Measurements from ENCODE around the gene GPR137B. TPM values are rescaled to one million over a fixed set of nuclear protein-coding genes. Genes with fewer than 3 reads are reported as not detected.
A peak's percentile ranks its signal among the peaks of the same experiment; 100 is the strongest.

Gene GPR137B
- total and polyA plus RNA-seq, 7 donors: 0.60 to 1.9 (median 1.5) TPM

DNA sequence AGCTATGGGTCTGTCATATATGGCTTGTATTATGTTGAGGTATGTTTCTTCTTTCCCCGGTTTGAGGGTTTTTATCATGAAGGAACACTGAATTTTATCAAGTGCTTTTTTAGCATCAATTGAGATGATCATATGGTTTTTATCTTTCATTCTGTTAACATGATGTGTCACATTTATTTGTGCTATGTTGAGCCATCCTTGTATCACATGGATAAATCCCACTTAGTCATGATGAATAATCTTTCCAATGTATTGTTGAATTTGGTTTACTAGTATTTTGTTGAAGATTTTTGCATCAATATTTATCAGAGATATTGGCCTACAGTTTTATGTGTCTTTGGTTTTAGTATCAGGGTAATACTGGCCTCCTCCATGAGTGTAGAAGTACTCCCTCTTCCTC lies 61.7 kb downstream of the GPR137B start:
- H3K27ac ChIP-seq: no peak overlapping the region
- TF ChIP-seq, protein P1, sequence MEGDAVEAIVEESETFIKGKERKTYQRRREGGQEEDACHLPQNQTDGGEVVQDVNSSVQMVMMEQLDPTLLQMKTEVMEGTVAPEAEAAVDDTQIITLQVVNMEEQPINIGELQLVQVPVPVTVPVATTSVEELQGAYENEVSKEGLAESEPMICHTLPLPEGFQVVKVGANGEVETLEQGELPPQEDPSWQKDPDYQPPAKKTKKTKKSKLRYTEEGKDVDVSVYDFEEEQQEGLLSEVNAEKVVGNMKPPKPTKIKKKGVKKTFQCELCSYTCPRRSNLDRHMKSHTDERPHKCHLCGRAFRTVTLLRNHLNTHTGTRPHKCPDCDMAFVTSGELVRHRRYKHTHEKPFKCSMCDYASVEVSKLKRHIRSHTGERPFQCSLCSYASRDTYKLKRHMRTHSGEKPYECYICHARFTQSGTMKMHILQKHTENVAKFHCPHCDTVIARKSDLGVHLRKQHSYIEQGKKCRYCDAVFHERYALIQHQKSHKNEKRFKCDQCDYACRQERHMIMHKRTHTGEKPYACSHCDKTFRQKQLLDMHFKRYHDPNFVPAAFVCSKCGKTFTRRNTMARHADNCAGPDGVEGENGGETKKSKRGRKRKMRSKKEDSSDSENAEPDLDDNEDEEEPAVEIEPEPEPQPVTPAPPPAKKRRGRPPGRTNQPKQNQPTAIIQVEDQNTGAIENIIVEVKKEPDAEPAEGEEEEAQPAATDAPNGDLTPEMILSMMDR (IDR thresholded peaks at IDR 0.05): no peak
- H3K9me3 ChIP-seq: peaks cover 13% of the 10 kb centered on the region

DNA sequence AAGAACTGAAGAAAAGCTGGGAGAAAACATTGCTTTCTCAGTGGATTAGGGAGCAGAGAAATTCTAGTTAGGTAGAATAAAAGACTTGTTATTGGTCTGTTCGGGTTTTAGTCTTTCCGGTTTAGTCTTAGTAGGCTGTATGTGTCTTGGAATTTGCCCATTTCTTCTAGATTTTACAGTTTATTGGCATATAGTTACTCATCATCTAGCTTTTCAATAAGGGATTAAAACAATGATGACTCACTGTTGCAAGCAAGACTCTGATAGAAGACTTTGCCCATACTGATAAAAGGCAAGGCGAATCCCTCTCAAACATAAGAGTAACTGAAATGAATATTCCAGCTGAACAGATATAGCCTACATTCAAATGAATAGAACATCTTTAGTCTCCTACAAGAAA lies 62.3 kb downstream of the GPR137B start:
- intact Hi-C loops (cut with DNase I): no loop called here
- DNase-seq (no peak), ATAC-seq (no peak)
- 95 to 99% (median 98%) methylated on average over 3 of the region's 3 CpGs for WGBS, 3 donors
- Histone ChIP-seq H3K27ac (no peak overlapping the region), H3K4me1 (no peaks in the 10 kb centered on the region), H3K9me3 (peaks cover 13% of the 10 kb centered on the region), H3K4me3 (no peak overlapping the region), H3K36me3 (ENCODE audit: insufficient read depth in 1 of 2, low read depth in 1 of 2) (no peaks in the 10 kb centered on the region), H3K27me3 (ENCODE audit: insufficient read depth in 3 of 3, low read length in 2 of 3) (no peaks in the 10 kb centered on the region)
- TF ChIP-seq, protein P1 (IDR thresholded peaks at IDR 0.05): no peak

More for the DNA sequence above, 61.7 kb downstream of the GPR137B start:
- intact Hi-C loops (cut with DNase I): no loop called here
- DNase-seq (no peak), ATAC-seq (no peak)
- no peak overlapping the region for H3K4me3 ChIP-seq
- H3K27me3 ChIP-seq (ENCODE audit: insufficient read depth in 3 of 3, low read length in 2 of 3): no peaks in the 10 kb centered on the region
- no peaks in the 10 kb centered on the region for H3K4me1 ChIP-seq
- H3K36me3 ChIP-seq (ENCODE audit: insufficient read depth in 1 of 2, low read depth in 1 of 2): no peaks in the 10 kb centered on the region
- 90 to 100% (median 98%) methylated on average over 1 of the region's 1 CpG for WGBS, 3 donors

DNA sequence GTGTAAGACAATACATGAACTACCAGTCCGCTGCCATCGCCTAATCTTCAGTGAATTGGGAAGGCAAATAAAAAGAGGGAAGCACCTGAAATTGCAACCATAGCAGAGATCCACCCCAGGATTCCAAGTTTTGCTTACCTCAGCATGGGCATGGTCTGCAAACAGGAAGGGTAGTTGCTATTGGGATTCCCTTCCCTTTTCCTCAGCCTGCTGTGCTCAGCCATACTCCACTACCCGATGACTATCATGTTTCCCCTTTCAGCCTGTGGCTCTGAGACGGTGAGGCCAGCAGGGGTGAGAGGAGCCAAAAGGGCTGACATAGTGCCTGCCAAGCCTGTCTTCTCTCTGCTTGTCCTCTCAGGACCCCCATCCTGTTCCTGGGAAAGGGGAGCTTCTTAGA lies 64.2 kb downstream of the GPR137B start:
- DNase-seq (peak in 1 of 2 donors; percentile 16), ATAC-seq (peak; percentile 34 to 61 (median 54))
- Histone ChIP-seq H3K9me3 (peaks cover 3% of the 10 kb centered on the region), H3K4me1 (no peaks in the 10 kb centered on the region), H3K27me3 (ENCODE audit: insufficient read depth in 3 of 3, low read length in 2 of 3) (no peaks in the 10 kb centered on the region), H3K36me3 (ENCODE audit: insufficient read depth in 1 of 2, low read depth in 1 of 2) (no peaks in the 10 kb centered on the region), H3K4me3 (no peak overlapping the region), H3K27ac (no peak overlapping the region)
- TF ChIP-seq, protein P1 (IDR thresholded peaks at IDR 0.05): no peak
- intact Hi-C loops (cut with DNase I): no loop called here
- WGBS, 3 donors: 41 to 48% (median 45%) methylated on average over 4 of the region's 4 CpGs

DNA sequence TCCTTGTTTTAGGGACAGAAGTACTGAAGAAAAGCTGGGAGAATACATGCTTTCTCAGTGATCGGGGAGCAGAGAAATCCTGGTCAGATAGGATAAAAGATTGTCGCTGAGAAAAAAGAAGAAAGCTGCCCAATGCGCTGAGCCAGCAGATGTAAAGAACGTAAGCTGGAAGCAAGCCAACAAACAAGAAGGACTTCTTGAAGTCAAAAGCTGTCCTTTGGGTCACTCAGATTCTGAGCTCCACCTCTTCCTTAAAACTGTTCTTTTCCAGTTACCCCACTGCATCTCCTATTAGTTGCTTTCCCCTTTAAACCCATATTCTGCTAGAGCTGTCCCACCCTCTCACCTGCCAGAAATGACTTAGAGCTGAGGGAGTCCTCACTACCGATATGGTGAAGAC lies 64.8 kb downstream of the GPR137B start:
- Histone ChIP-seq H3K27ac (no peak overlapping the region), H3K9me3 (no peaks in the 10 kb centered on the region), H3K27me3 (ENCODE audit: insufficient read depth in 3 of 3, low read length in 2 of 3) (no peaks in the 10 kb centered on the region), H3K4me3 (no peak overlapping the region), H3K36me3 (ENCODE audit: insufficient read depth in 1 of 2, low read depth in 1 of 2) (no peaks in the 10 kb centered on the region), H3K4me1 (no peaks in the 10 kb centered on the region)
- no peak for ATAC-seq
- intact Hi-C loops (cut with DNase I): no loop called here
- WGBS, 3 donors: 55 to 58% (median 55%) methylated on average over 5 of the region's 5 CpGs
- TF ChIP-seq, protein P1 (IDR thresholded peaks at IDR 0.05): no peak
- no peak for DNase-seq

DNA sequence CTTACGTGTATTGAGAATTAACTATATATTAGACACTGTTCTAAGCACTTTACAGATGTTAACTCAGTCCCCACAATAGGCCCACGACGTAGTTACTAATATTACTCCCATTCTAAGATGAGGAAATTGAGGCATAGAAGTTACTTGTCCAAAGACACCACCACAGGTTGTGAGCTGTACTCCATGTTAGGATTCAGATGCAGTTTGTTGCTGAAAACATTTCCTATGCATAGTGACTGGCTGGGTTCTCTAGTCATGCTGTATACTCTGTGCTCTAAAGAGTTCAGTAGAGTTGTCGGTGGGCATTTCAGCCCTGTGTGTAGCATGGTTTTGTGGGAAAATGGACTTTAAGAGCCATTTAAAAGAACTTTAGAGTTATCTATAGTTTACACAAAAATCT lies 65.2 kb downstream of the GPR137B start:
- no peak overlapping the region for H3K27ac ChIP-seq
- ATAC-seq: no peak
- no peaks in the 10 kb centered on the region for H3K36me3 ChIP-seq (ENCODE audit: insufficient read depth in 1 of 2, low read depth in 1 of 2)
- no peak for DNase-seq
- H3K4me1 ChIP-seq: no peaks in the 10 kb centered on the region
- TF ChIP-seq, protein P1 (IDR thresholded peaks at IDR 0.05): no peak
- no peak overlapping the region for H3K4me3 ChIP-seq
- H3K9me3 ChIP-seq: no peaks in the 10 kb centered on the region
- H3K27me3 ChIP-seq (ENCODE audit: insufficient read depth in 3 of 3, low read length in 2 of 3): no peaks in the 10 kb centered on the region
- 91 to 94% (median 93%) methylated on average over 4 of the region's 4 CpGs for WGBS, 3 donors
- intact Hi-C loops (cut with DNase I): no loop called here
